Neuronal stem cell (in vitro differentiated cells): ENCODE data around the gene MYCN.
"Not testable (repeated sequence)": the region's sequence is repeated elsewhere in the genome, so short reads cannot be mapped to it uniquely, and the experiment has no call there.

Experiments
- DNase-seq: peaks from one replicate; pipeline ENCODE4 v3.0.0-alpha.2; 2013; ENCODE audit warnings: low spot score
- H2AFZ ChIP-seq: one replicate; pipeline ENCODE4 v1.6.1; 2013; ENCODE audit warnings: mild to moderate bottlenecking, low read length, inconsistent platforms
- H2AK5ac ChIP-seq: 2 replicates; pipeline ENCODE4 v1.6.1; 2013; ENCODE audit warnings: low read depth, mild to moderate bottlenecking, inconsistent platforms, low read length, moderate library complexity, mixed read lengths
- H2BK120ac ChIP-seq: 2 replicates; pipeline ENCODE4 v1.6.1; 2013; ENCODE audit warnings: low read depth, mild to moderate bottlenecking, inconsistent platforms, low read length, moderate library complexity, mixed read lengths
- H2BK12ac ChIP-seq: one replicate; pipeline ENCODE4 v1.6.1; 2013; ENCODE audit warnings: low read length, inconsistent platforms
- H2BK15ac ChIP-seq: 2 replicates; pipeline ENCODE4 v1.6.1; 2013; ENCODE audit warnings: mild to moderate bottlenecking, low read length, inconsistent platforms, mixed read lengths
- H2BK5ac ChIP-seq: one replicate; pipeline ENCODE4 v1.6.1; 2013; ENCODE audit warnings: inconsistent platforms, mild to moderate bottlenecking, low read length, moderate library complexity
- H3K14ac ChIP-seq: one replicate; pipeline ENCODE4 v1.6.1; 2013; ENCODE audit warnings: low read length, inconsistent platforms
- H3K18ac ChIP-seq: 2 replicates; pipeline ENCODE4 v1.6.1; 2013; ENCODE audit warnings: low read length, inconsistent platforms
- H3K23ac ChIP-seq: 2 replicates; pipeline ENCODE4 v1.6.1; 2013; ENCODE audit warnings: low read depth, mild to moderate bottlenecking, mixed read lengths, low read length, inconsistent platforms; ENCODE audit not compliant: poor library complexity
- H3K27ac ChIP-seq: replicated peaks from 3 replicates; pipeline ENCODE4 v1.5.1; 2013; ENCODE audit warnings: low read length, inconsistent platforms
- H3K27me3 ChIP-seq, 3 experiments: 2 replicates each; pipeline ENCODE4 v1.6.1; 2013; ENCODE audit warnings: low read length in 3 of 3, mild to moderate bottlenecking in 2 of 3, inconsistent platforms in 1 of 3, low read depth in 1 of 3, mixed read lengths in 1 of 3, moderate library complexity in 1 of 3; ENCODE audit not compliant: control insufficient read depth in 3 of 3, insufficient read depth in 3 of 3
- H3K36me3 ChIP-seq, 2 donors: replicated peaks in 1 of 2; 2 replicates each; pipeline ENCODE4 v1.6.1; 2013; ENCODE audit warnings: low read length in 2 of 2; ENCODE audit not compliant: control insufficient read depth in 2 of 2, insufficient read depth in 2 of 2
- H3K4ac ChIP-seq: 2 replicates; pipeline ENCODE4 v1.6.1; 2013; ENCODE audit warnings: inconsistent platforms, mild to moderate bottlenecking, low read length, moderate library complexity
- H3K4me1 ChIP-seq, 2 donors: 1 replicate in 1 of 2; 2 replicates in 1 of 2; pipeline ENCODE4 v1.6.1; 2013; ENCODE audit warnings: low read length in 2 of 2, low read depth in 1 of 2; ENCODE audit not compliant: control insufficient read depth in 2 of 2, insufficient read depth in 1 of 2
- H3K4me2 ChIP-seq: one replicate; pipeline ENCODE4 v1.6.1; 2013; ENCODE audit warnings: mild to moderate bottlenecking, low read length, inconsistent platforms; ENCODE audit not compliant: insufficient read depth, poor library complexity, severe bottlenecking
- H3K4me3 ChIP-seq, 2 donors: 2 replicates each; pipeline ENCODE4 v1.5.1; 2013; ENCODE audit warnings: low read length in 2 of 2, mild to moderate bottlenecking in 2 of 2, inconsistent platforms in 1 of 2, moderate library complexity in 1 of 2
- H3K79me1 ChIP-seq: one replicate; pipeline ENCODE4 v1.6.1; 2013; ENCODE audit warnings: low read depth, mild to moderate bottlenecking, inconsistent platforms, low read length, moderate library complexity
- H3K9ac ChIP-seq: one replicate; pipeline ENCODE4 v1.6.1; 2013; ENCODE audit warnings: mild to moderate bottlenecking, low read depth, low read length, inconsistent platforms; ENCODE audit not compliant: poor library complexity
- H3K9me3 ChIP-seq, 2 donors: replicated peaks in 1 of 2; 2 replicates each; pipeline versions ENCODE3 to v1.6.1; 2013; ENCODE audit warnings: low read length in 2 of 2, mild to moderate bottlenecking in 2 of 2, inconsistent platforms in 1 of 2, low read depth in 1 of 2, mixed read lengths in 1 of 2, moderate library complexity in 1 of 2; ENCODE audit not compliant: control insufficient read depth in 2 of 2, insufficient read depth in 1 of 2
- H4K8ac ChIP-seq: one replicate; pipeline ENCODE4 v1.6.1; 2013; ENCODE audit warnings: low read depth, mild to moderate bottlenecking, inconsistent platforms, low read length, moderate library complexity
- H4K91ac ChIP-seq: one replicate; pipeline ENCODE4 v1.6.1; 2013; ENCODE audit warnings: low read length, low read depth, mild to moderate bottlenecking, inconsistent platforms; ENCODE audit not compliant: poor library complexity
- WGBS, 2 donors: extraction: QIAGEN DNeasy Blood & Tissue Kit; methylation state at CpG; one replicate each; pipeline ENCODE4 v1.1.7; 2013; ENCODE audit warnings: missing lambda C conversion rate in 2 of 2, mixed read lengths in 1 of 2; ENCODE audit not compliant: insufficient read length in 2 of 2, insufficient replicate concordance in 1 of 2; ENCODE audit errors: extremely low coverage in 2 of 2; 5-methylcytosine and 5-hydroxymethylcytosine counted together

MYCN gene

GRCh38 chr2:15909157-15909556, 31.2 kb upstream of the MYCN start:
- Histone ChIP-seq H3K14ac (no peak overlapping the region), H3K4ac (no peak overlapping the region), H2AFZ (no peak overlapping the region), H4K91ac (no peak overlapping the region), H3K79me1 (no peaks in the 10 kb centered on the region), H3K23ac (no peak overlapping the region), H4K8ac (no peak overlapping the region), H3K27ac (no peak overlapping the region), H2BK15ac (no peak overlapping the region), H3K9ac (no peak overlapping the region), H3K4me3 (no peak overlapping the region), H3K9me3 (no peaks in the 10 kb centered on the region), H3K18ac (no peak overlapping the region), H2BK120ac (no peak overlapping the region), H3K27me3 (no peaks in the 10 kb centered on the region), H3K36me3 (no peaks in the 10 kb centered on the region), H2BK5ac (no peak overlapping the region), H3K4me2 (no peak overlapping the region), H2AK5ac (no peak overlapping the region), H2BK12ac (no peak overlapping the region), H3K4me1 (no peaks in the 10 kb centered on the region)
- DNase-seq = no peak
- no CpG with 5 or more reads among the region's 4 CpGs for WGBS, 2 donors

GRCh38 chr2:15909736-15910135, 30.6 kb upstream of the MYCN start:
- no peak overlapping the region for H3K9ac ChIP-seq
- H4K91ac ChIP-seq = no peak overlapping the region
- H3K27ac ChIP-seq = no peak overlapping the region
- H2AFZ ChIP-seq = no peak overlapping the region
- H3K27me3 ChIP-seq = no peaks in the 10 kb centered on the region
- DNase-seq = no peak
- no peak overlapping the region for H4K8ac ChIP-seq
- no peak overlapping the region for H3K4me2 ChIP-seq
- no peak overlapping the region for H3K4ac ChIP-seq
- no peak overlapping the region for H3K18ac ChIP-seq
- no peak overlapping the region for H3K4me3 ChIP-seq
- H3K4me1 ChIP-seq = no peaks in the 10 kb centered on the region
- H3K9me3 ChIP-seq = no peaks in the 10 kb centered on the region
- no peak overlapping the region for H2BK120ac ChIP-seq
- H2AK5ac ChIP-seq = no peak overlapping the region
- H2BK15ac ChIP-seq = no peak overlapping the region
- H2BK5ac ChIP-seq = no peak overlapping the region
- H3K23ac ChIP-seq = no peak overlapping the region
- H3K79me1 ChIP-seq = no peaks in the 10 kb centered on the region
- no peak overlapping the region for H2BK12ac ChIP-seq
- WGBS, 2 donors = no CpG with 5 or more reads among the region's 4 CpGs
- H3K14ac ChIP-seq = no peak overlapping the region
- no peaks in the 10 kb centered on the region for H3K36me3 ChIP-seq

- H3K27me3 ChIP-seq, H2BK12ac ChIP-seq, H3K79me1 ChIP-seq, H3K36me3 ChIP-seq, H2BK120ac ChIP-seq, H3K14ac ChIP-seq, H3K27ac ChIP-seq, H3K9me3 ChIP-seq, H3K9ac ChIP-seq, H3K18ac ChIP-seq, H2BK5ac ChIP-seq, H2AFZ ChIP-seq, H2BK15ac ChIP-seq, H3K4me3 ChIP-seq, H4K8ac ChIP-seq, H3K4me1 ChIP-seq, H3K4ac ChIP-seq, DNase-seq, H3K4me2 ChIP-seq, H4K91ac ChIP-seq, H3K23ac ChIP-seq, H2AK5ac ChIP-seq: not testable (repeated sequence)
- WGBS, 2 donors = no CpG with 5 or more reads among the region's 3 CpGs
These were observed 29.1 kb upstream of the MYCN start for GRCh38 chr2:15911270-15911669.

GRCh38 chr2:15911686-15912085, 28.7 kb upstream of the MYCN start:
- H3K4me2 ChIP-seq = no peak overlapping the region
- H2BK15ac ChIP-seq = no peak overlapping the region
- no CpG with 5 or more reads among the region's 3 CpGs for WGBS, 2 donors
- no peak overlapping the region for H3K18ac ChIP-seq
- no peak overlapping the region for H4K91ac ChIP-seq
- no peak overlapping the region for H2BK120ac ChIP-seq
- no peak overlapping the region for H2BK12ac ChIP-seq
- no peak overlapping the region for H3K9ac ChIP-seq
- no peaks in the 10 kb centered on the region for H3K9me3 ChIP-seq
- H2BK5ac ChIP-seq = no peak overlapping the region
- no peak overlapping the region for H3K27ac ChIP-seq
- no peak overlapping the region for H3K4me3 ChIP-seq
- no peaks in the 10 kb centered on the region for H3K4me1 ChIP-seq
- H3K14ac ChIP-seq = no peak overlapping the region
- H3K79me1 ChIP-seq = no peaks in the 10 kb centered on the region
- no peak overlapping the region for H3K4ac ChIP-seq
- no peaks in the 10 kb centered on the region for H3K36me3 ChIP-seq
- no peak overlapping the region for H3K23ac ChIP-seq
- no peak for DNase-seq
- H3K27me3 ChIP-seq = peaks cover 0 to under 1% (median 0%) of the 10 kb centered on the region in 3 experiments
- H2AK5ac ChIP-seq = no peak overlapping the region
- no peak overlapping the region for H2AFZ ChIP-seq
- H4K8ac ChIP-seq = no peak overlapping the region
